H9 (cell line): ENCODE measurements around the gene EDN3. TPM values are rescaled to one million over a fixed set of nuclear protein-coding genes. Genes with fewer than 3 reads are reported as not detected.

Experiments used
- DNase-seq: peaks from one replicate; pipeline ENCODE4 v3.0.0-alpha.2; 2017
- H2AFZ ChIP-seq: one replicate; pipeline ENCODE4 v1.6.1; 2013; ENCODE audit warnings: mild to moderate bottlenecking, low read length, control low read depth, moderate library complexity
- H2AK5ac ChIP-seq: 2 replicates; pipeline ENCODE4 v1.6.1; 2013; ENCODE audit warnings: low read length, control low read depth, mixed read lengths; ENCODE audit not compliant: insufficient read length
- H2BK120ac ChIP-seq: one replicate; pipeline ENCODE4 v1.6.1; 2013; ENCODE audit warnings: low read depth, mild to moderate bottlenecking, low read length, control low read depth, inconsistent platforms; ENCODE audit not compliant: poor library complexity, severe bottlenecking
- H2BK12ac ChIP-seq: 2 replicates; pipeline ENCODE4 v1.6.1; 2013; ENCODE audit warnings: low read length, control low read depth, mixed read lengths, low read depth; ENCODE audit not compliant: insufficient read length
- H2BK15ac ChIP-seq: 2 replicates; pipeline ENCODE4 v1.6.1; 2013; ENCODE audit warnings: low read depth, low read length, control low read depth
- H2BK20ac ChIP-seq: one replicate; pipeline ENCODE4 v1.6.1; 2013; ENCODE audit warnings: low read depth, mild to moderate bottlenecking, low read length, control low read depth, inconsistent platforms; ENCODE audit not compliant: poor library complexity, severe bottlenecking
- H2BK5ac ChIP-seq: 2 replicates; pipeline ENCODE4 v1.6.1; 2013; ENCODE audit warnings: low read length, control low read depth, mixed read lengths; ENCODE audit not compliant: insufficient read length
- H3K14ac ChIP-seq: 2 replicates; pipeline ENCODE4 v1.6.1; 2013; ENCODE audit warnings: low read length, control low read depth; ENCODE audit not compliant: insufficient read depth
- H3K18ac ChIP-seq: 2 replicates; pipeline ENCODE4 v1.6.1; 2013; ENCODE audit warnings: low read depth, mild to moderate bottlenecking, mixed read lengths, low read length, control low read depth; ENCODE audit not compliant: insufficient read length
- H3K23ac ChIP-seq: 2 replicates; pipeline ENCODE4 v1.6.1; 2013; ENCODE audit warnings: low read length, control low read depth, mixed read lengths, low read depth; ENCODE audit not compliant: insufficient read length
- H3K23me2 ChIP-seq: 2 replicates; pipeline ENCODE4 v1.6.1; 2013; ENCODE audit warnings: low read depth, mild to moderate bottlenecking, mixed read lengths, low read length, control low read depth; ENCODE audit not compliant: insufficient read length, poor library complexity, severe bottlenecking
- H3K27ac ChIP-seq: 2 replicates; pipeline ENCODE4 v1.5.1; 2013; ENCODE audit warnings: low read length, control low read depth, mixed read lengths, low read depth; ENCODE audit not compliant: insufficient read length
- H3K27me3 ChIP-seq: 2 replicates; pipeline ENCODE4 v1.6.1; 2013; ENCODE audit warnings: low read length, control low read depth, inconsistent platforms; ENCODE audit not compliant: insufficient read depth
- H3K4ac ChIP-seq: 2 replicates; pipeline ENCODE4 v1.6.1; 2013; ENCODE audit warnings: low read depth, mild to moderate bottlenecking, control low read depth, inconsistent platforms, low read length, moderate library complexity
- H3K4me1 ChIP-seq: 2 replicates; pipeline ENCODE4 v1.6.1; 2013; ENCODE audit warnings: low read length, control low read depth, inconsistent platforms; ENCODE audit not compliant: insufficient read depth
- H3K4me2 ChIP-seq: 2 replicates; pipeline ENCODE4 v1.6.1; 2013; ENCODE audit warnings: low read length, control low read depth, mixed read lengths; ENCODE audit not compliant: insufficient read length, insufficient read depth
- H3K56ac ChIP-seq: 2 replicates; pipeline ENCODE4 v1.6.1; 2013; ENCODE audit warnings: low read depth, mild to moderate bottlenecking, mixed read lengths, low read length, control low read depth; ENCODE audit not compliant: insufficient read length
- H3K79me1 ChIP-seq: 2 replicates; pipeline ENCODE4 v1.6.1; 2013; ENCODE audit warnings: low read depth, mild to moderate bottlenecking, moderate library complexity, low read length, control low read depth, inconsistent platforms; ENCODE audit not compliant: insufficient read depth, poor library complexity, severe bottlenecking
- H3K79me2 ChIP-seq: 2 replicates; pipeline ENCODE4 v1.6.1; 2013; ENCODE audit warnings: low read length, control low read depth, inconsistent platforms; ENCODE audit not compliant: insufficient read depth
- H3K9ac ChIP-seq: 2 replicates; pipeline ENCODE4 v1.6.1; 2013; ENCODE audit warnings: low read length, control low read depth, mixed read lengths; ENCODE audit not compliant: insufficient read length; ENCODE audit errors: extremely low read depth
- H3K9me3 ChIP-seq: one replicate; pipeline ENCODE4 v1.6.1; 2013; ENCODE audit warnings: low read depth, low read length, inconsistent platforms; ENCODE audit not compliant: control insufficient read depth
- H3T11ph ChIP-seq: one replicate; pipeline ENCODE4 v1.6.1; 2013; ENCODE audit warnings: mild to moderate bottlenecking, low read length, control low read depth, inconsistent platforms
- H4K20me1 ChIP-seq: one replicate; pipeline ENCODE4 v1.6.1; 2013; ENCODE audit not compliant: control insufficient read depth, insufficient read length, insufficient read depth
- H4K5ac ChIP-seq: 2 replicates; pipeline ENCODE4 v1.6.1; 2013; ENCODE audit warnings: low read depth, mild to moderate bottlenecking, mixed read lengths, low read length, control low read depth; ENCODE audit not compliant: insufficient read length
- H4K8ac ChIP-seq: replicated peaks from 2 replicates; pipeline ENCODE4 v1.6.1; 2013; ENCODE audit warnings: low read length, control low read depth, mixed read lengths, low read depth; ENCODE audit not compliant: insufficient read length
- H4K91ac ChIP-seq: 2 replicates; pipeline ENCODE4 v1.6.1; 2013; ENCODE audit warnings: low read depth, mild to moderate bottlenecking, moderate library complexity, mixed read lengths, low read length, control low read depth; ENCODE audit not compliant: insufficient read length
- H3K27ac Mint-ChIP-seq, 3 experiments: 2 replicates in 2 of 3; 3 replicates in 1 of 3; pipeline ENCODE4 v1.8.0; 2020 to 2021; ENCODE audit warnings: mixed read lengths in 3 of 3, mild to moderate bottlenecking in 1 of 3, moderate library complexity in 1 of 3
- H3K27me3 Mint-ChIP-seq: 2 replicates; pipeline ENCODE4 v1.8.0; 2021; ENCODE audit warnings: low read depth, mild to moderate bottlenecking, moderate library complexity, mixed read lengths
- H3K36me3 Mint-ChIP-seq, 3 experiments: 2 replicates in 2 of 3; 3 replicates in 1 of 3; pipeline ENCODE4 v1.8.0; 2020 to 2021; ENCODE audit warnings: low read depth in 3 of 3, mixed read lengths in 3 of 3; ENCODE audit not compliant: insufficient read depth in 1 of 3
- H3K4me1 Mint-ChIP-seq, 2 experiments: 2 replicates each; pipeline ENCODE4 v1.8.0; 2020; ENCODE audit warnings: mixed read lengths in 2 of 2
- H3K4me3 Mint-ChIP-seq, 2 experiments: 2 replicates in 1 of 2; 3 replicates in 1 of 2; pipeline ENCODE4 v1.8.0; 2020 to 2021; ENCODE audit warnings: mild to moderate bottlenecking in 2 of 2, mixed read lengths in 2 of 2, moderate library complexity in 1 of 2
- H3K9me3 Mint-ChIP-seq, 2 experiments: 2 replicates in 1 of 2; 3 replicates in 1 of 2; pipeline ENCODE4 v1.8.0; 2020; ENCODE audit warnings: mild to moderate bottlenecking in 2 of 2, mixed read lengths in 2 of 2, moderate library complexity in 1 of 2
- WGBS: extraction: QIAGEN DNeasy Blood & Tissue Kit; methylation state at CpG from one replicate; pipeline ENCODE4 v1.1.7; 2013; ENCODE audit warnings: missing lambda C conversion rate, low lambda C conversion rate, mixed read lengths; ENCODE audit not compliant: insufficient read length; ENCODE audit errors: extremely low coverage; 5-methylcytosine and 5-hydroxymethylcytosine counted together
- total RNA-seq: library from RNA; stranded (reverse); gene quantifications from 2 replicates; pipeline ENCODE4 v1.2.1, GENCODE V29; 2021
- TF ChIP-seq, protein P1 (sequence below): fragments of 200-600 bp; sonication (generic); conservative IDR thresholded peaks from 3 replicates; pipeline ENCODE4 v1.8.0; 2021; ENCODE audit warnings: antibody characterized with exemption, mild to moderate bottlenecking

EDN3 gene
- total RNA-seq, 1 experiment from 2014 or later, result 0.20 TPM

- DNase-seq, result no peak
- Histone ChIP-seq H4K91ac (no peak overlapping the region), H3K27ac (no peak overlapping the region), H3K79me2 (no peaks in the 10 kb centered on the region), H2AK5ac (no peak overlapping the region), H2BK20ac (no peak overlapping the region), H2BK5ac (no peak overlapping the region), H3T11ph (no peak overlapping the region), H4K5ac (no peak overlapping the region), H3K27me3 (peaks cover 30% of the 10 kb centered on the region; the same call in 1 of the 2 replicates), H2BK12ac (no peak overlapping the region), H3K4me2 (no peak overlapping the region), H3K9ac (no peak overlapping the region), H4K8ac (no peak overlapping the region), H3K4me1 (no peaks in the 10 kb centered on the region), H4K20me1 (no peaks in the 10 kb centered on the region), H2BK15ac (no peak overlapping the region), H3K23me2 (no peaks in the 10 kb centered on the region), H3K4ac (no peak overlapping the region), H2AFZ (no peak overlapping the region), H2BK120ac (no peak overlapping the region), H3K18ac (no peak overlapping the region), H3K79me1 (no peaks in the 10 kb centered on the region), H3K23ac (no peak overlapping the region), H3K14ac (no peak overlapping the region), H3K9me3 (no peaks in the 10 kb centered on the region), H3K56ac (no peak overlapping the region)
- no peaks in the 10 kb centered on the region for H3K36me3 Mint-ChIP-seq
- peaks cover 97% of the 10 kb centered on the region for H3K27me3 Mint-ChIP-seq
- no peak overlapping the region for H3K27ac Mint-ChIP-seq
- TF ChIP-seq, protein P1, sequence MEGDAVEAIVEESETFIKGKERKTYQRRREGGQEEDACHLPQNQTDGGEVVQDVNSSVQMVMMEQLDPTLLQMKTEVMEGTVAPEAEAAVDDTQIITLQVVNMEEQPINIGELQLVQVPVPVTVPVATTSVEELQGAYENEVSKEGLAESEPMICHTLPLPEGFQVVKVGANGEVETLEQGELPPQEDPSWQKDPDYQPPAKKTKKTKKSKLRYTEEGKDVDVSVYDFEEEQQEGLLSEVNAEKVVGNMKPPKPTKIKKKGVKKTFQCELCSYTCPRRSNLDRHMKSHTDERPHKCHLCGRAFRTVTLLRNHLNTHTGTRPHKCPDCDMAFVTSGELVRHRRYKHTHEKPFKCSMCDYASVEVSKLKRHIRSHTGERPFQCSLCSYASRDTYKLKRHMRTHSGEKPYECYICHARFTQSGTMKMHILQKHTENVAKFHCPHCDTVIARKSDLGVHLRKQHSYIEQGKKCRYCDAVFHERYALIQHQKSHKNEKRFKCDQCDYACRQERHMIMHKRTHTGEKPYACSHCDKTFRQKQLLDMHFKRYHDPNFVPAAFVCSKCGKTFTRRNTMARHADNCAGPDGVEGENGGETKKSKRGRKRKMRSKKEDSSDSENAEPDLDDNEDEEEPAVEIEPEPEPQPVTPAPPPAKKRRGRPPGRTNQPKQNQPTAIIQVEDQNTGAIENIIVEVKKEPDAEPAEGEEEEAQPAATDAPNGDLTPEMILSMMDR, result no peak
- peaks cover 4 to 10% of the 10 kb centered on the region in 2 experiments; a peak in 3 of 4 replicates for H3K4me1 Mint-ChIP-seq
- H3K4me3 Mint-ChIP-seq, result no peak overlapping the region
- H3K9me3 Mint-ChIP-seq, result no peaks in the 10 kb centered on the region
- WGBS, result no CpG with 5 or more reads among the region's 7 CpGs
Observed at GRCh38 chr20:59297686-59298085, 2.7 kb upstream of the EDN3 start.
